Myometrial cell (primary cell): ENCODE results near the gene RIMBP3C. TPM values are rescaled to one million over a fixed set of nuclear protein-coding genes. Genes with fewer than 3 reads are reported as not detected.

Experiments used
- total RNA-seq: library from RNA; depleted of rRNA; stranded (reverse); fragments of >200 nt; gene quantifications from 2 replicates; pipeline ENCODE4 v1.2.3, GENCODE V29; 2015

The RIMBP3C gene
- total RNA-seq = 0.18 TPM in 1 of 2 replicates, not detected in the other

DNA sequence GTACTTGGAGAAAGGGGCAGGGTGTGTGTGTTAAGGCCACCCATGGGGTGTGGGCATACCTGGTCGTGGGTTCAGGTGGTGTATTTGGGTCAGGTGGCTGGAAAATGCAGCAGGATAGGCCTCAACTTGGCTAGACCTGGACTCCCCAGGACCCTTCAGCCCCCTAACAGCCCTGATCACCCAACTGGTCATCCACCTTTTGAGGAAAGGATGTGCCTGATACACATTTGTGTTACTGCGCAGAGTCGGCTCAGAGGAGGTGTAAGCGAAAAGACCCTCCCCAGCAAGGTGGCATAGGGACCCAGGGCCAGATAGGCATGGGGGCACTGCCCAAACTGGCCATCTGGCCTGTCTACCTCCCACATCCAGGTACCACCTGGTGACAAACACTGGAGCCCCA lies at the start of gene RIMBP3C:
RIMBP3C (minus strand) TSS at position 101 of the 400 bp plus-strand sequence. CDS start 485 bp downstream, outside the sequence.

DNA sequence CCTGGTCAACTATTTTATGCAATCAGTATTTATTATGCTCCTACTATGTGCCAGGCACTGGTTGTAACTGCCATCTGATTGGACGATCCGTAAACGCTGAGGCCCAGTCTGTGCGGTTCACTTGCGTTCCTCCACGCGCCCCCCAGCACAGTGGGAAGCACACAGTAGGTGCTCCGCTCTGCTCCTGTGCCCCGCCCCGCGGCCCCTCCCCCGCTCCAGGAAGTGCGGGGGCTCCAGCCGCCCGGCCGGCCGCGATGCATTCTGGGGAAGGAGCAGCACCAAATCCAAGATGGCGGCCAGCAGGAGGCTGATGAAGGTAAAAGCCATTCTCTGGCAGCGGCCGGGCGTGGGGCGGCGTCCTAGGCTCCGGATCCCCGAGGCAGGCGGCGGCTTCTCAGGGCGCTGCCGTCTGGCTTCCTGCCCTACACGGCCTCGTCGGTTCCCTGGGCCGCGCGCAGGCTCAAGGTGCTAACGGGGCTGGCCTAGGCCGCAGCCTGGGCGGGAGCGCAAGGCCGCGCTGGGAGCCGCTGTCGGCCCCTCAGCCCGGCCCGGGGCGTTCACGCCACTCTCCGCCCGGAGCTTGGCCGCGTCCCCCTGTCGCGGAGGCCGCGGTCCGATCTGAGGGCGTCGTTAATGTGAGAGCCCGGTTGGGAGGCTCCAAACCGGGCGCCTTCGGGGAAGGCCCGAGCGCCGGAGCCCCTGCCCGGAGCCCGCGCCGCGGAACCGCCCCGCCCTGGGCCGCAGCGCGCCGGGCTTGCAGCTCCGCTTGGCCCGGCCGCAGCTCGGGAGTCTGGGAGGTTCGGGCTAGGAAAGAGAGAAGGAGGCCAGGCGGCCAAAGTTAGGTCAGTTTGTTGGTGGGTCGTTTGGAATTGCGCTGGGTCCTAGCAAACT lies 16.4 kb upstream of the RIMBP3C start, which contains the start of gene UBE2L3:
UBE2L3 (plus strand) TSS at position 259 of the 891 bp plus-strand sequence; CDS start at position 290, 31 bp downstream.

Other genes with a start within 250 kb of the RIMBP3C start
- gene RIMBP3B, start 167.7 kb downstream of the RIMBP3C start, total RNA-seq = not detected in 2 replicates
- gene HIC2, start 134.1 kb downstream of the RIMBP3C start, total RNA-seq = 0.53 and 1.4 TPM in 2 replicates
- gene TMEM191C, start 84.1 kb downstream of the RIMBP3C start, total RNA-seq = 0.29 and 0.71 TPM in 2 replicates
- gene UBE2L3, start 16.3 kb upstream of the RIMBP3C start, total RNA-seq = 64.9 and 70.3 TPM in 2 replicates
- gene YDJC, start 78.6 kb upstream of the RIMBP3C start, total RNA-seq = 37.2 and 43.5 TPM in 2 replicates
- not detected in 2 replicates for gene CCDC116, start 81.3 kb upstream of the RIMBP3C start, total RNA-seq
- 45.6 and 51.2 TPM in 2 replicates for gene SDF2L1, start 90.8 kb upstream of the RIMBP3C start, total RNA-seq
- gene PPIL2, start 114.6 kb upstream of the RIMBP3C start, total RNA-seq = 18.4 and 28.3 TPM in 2 replicates
- gene YPEL1, start 184.3 kb upstream of the RIMBP3C start, total RNA-seq = 0.18 and 0.58 TPM in 2 replicates